HFFc6 (cell line): ENCODE results near the gene EPN2. TPM values are rescaled to one million over a fixed set of nuclear protein-coding genes. Genes with fewer than 3 reads are reported as not detected.

Source experiments
- DNase-seq: peaks from one replicate; pipeline ENCODE4 v3.0.0-alpha.2; 2018
- H3K27ac Mint-ChIP-seq: 2 replicates; pipeline ENCODE4 v1.8.0; 2020; ENCODE audit warnings: mild to moderate bottlenecking, mixed read lengths
- H3K27me3 Mint-ChIP-seq: 2 replicates; pipeline ENCODE4 v1.8.0; 2021; ENCODE audit warnings: mild to moderate bottlenecking, moderate library complexity, mixed read lengths; ENCODE audit not compliant: insufficient read depth
- H3K36me3 Mint-ChIP-seq: 2 replicates; pipeline ENCODE4 v1.8.0; 2021; ENCODE audit warnings: low read depth, mixed read lengths
- H3K4me1 Mint-ChIP-seq: 2 replicates; pipeline ENCODE4 v1.8.0; 2020; ENCODE audit warnings: low read depth, mixed read lengths
- H3K4me3 Mint-ChIP-seq: 2 replicates; pipeline ENCODE4 v1.8.0; 2020; ENCODE audit warnings: mild to moderate bottlenecking, moderate library complexity, mixed read lengths
- H3K9me3 Mint-ChIP-seq: 2 replicates; pipeline ENCODE4 v1.8.0; 2020; ENCODE audit warnings: mild to moderate bottlenecking, mixed read lengths
- total RNA-seq, 6 experiments: library from RNA; stranded (reverse); fragmentation: NEBNext Ultra II Directional; extraction: Animal tissue kit (Norgen Biotek cat#: 25700); gene quantifications; 2 replicates in 1 of 6; 3 replicates in 5 of 6; pipeline ENCODE4 v1.2.3, GENCODE V29; 2021
- TF ChIP-seq, protein P1 (sequence below): fragments of 200-600 bp; sonication (generic); IDR thresholded peaks from 2 replicates; pipeline ENCODE4 v1.5.0; 2021; ENCODE audit warnings: antibody characterized with exemption, mild to moderate bottlenecking

EPN2 gene
- total RNA-seq, 6 experiments from 2014 or later = 40.1 to 47.4 (median 42.7) TPM

DNA sequence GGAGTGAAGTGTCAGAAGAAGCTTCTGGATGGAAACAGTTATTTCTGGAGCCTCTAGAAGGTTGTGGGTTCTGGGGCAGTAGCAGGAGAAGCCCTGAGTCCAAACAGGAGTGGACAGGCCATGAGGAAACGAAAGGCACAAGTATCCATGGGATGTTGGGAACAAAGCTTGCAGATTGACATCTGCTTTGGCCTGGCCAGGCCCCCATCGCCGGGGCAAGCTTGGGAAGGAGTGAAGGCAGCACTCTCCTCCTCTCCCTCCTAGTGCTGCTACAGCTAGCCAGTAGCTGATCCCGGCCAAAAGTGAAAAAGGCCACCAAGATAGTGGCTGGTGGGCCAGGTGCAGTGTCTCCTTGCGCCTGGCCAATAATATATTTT is 85.0 kb downstream of the EPN2 start:
- TF ChIP-seq, protein P1, sequence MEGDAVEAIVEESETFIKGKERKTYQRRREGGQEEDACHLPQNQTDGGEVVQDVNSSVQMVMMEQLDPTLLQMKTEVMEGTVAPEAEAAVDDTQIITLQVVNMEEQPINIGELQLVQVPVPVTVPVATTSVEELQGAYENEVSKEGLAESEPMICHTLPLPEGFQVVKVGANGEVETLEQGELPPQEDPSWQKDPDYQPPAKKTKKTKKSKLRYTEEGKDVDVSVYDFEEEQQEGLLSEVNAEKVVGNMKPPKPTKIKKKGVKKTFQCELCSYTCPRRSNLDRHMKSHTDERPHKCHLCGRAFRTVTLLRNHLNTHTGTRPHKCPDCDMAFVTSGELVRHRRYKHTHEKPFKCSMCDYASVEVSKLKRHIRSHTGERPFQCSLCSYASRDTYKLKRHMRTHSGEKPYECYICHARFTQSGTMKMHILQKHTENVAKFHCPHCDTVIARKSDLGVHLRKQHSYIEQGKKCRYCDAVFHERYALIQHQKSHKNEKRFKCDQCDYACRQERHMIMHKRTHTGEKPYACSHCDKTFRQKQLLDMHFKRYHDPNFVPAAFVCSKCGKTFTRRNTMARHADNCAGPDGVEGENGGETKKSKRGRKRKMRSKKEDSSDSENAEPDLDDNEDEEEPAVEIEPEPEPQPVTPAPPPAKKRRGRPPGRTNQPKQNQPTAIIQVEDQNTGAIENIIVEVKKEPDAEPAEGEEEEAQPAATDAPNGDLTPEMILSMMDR = no peak
- no peaks in the 10 kb centered on the region for H3K27me3 Mint-ChIP-seq

DNA sequence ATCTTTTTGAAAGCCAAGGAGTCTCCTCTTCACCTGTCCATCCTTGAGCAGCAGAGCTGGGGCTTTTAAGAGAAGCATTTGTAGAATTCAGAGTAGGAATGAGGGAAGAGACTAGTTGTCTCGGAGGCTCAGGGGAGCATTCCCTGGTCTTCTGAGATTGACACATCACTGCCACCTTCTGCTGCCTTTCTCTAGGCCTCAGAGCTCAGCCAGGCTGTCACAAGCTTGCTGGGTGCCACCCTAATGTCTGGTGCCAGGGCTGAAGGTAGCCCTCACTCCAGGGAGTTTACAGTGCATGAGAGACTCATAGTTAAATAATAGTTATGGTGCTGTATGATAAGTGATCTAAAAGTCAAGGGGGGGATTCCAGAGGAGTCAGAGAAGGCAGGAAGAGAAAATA is 85.7 kb downstream of the EPN2 start:
- H3K36me3 Mint-ChIP-seq = peaks cover 37% of the 10 kb centered on the region
- no peaks in the 10 kb centered on the region for H3K27me3 Mint-ChIP-seq
- no peak overlapping the region for H3K4me3 Mint-ChIP-seq

More for the DNA sequence above, 85.0 kb downstream of the EPN2 start:
- Mint-ChIP-seq H3K9me3 (peaks cover 22% of the 10 kb centered on the region), H3K36me3 (peaks cover 31% of the 10 kb centered on the region), H3K27ac (no peak overlapping the region; the same call in 1 of the 2 replicates), H3K4me3 (no peak overlapping the region), H3K4me1 (peaks cover 30% of the 10 kb centered on the region)
- no peak for DNase-seq

DNA sequence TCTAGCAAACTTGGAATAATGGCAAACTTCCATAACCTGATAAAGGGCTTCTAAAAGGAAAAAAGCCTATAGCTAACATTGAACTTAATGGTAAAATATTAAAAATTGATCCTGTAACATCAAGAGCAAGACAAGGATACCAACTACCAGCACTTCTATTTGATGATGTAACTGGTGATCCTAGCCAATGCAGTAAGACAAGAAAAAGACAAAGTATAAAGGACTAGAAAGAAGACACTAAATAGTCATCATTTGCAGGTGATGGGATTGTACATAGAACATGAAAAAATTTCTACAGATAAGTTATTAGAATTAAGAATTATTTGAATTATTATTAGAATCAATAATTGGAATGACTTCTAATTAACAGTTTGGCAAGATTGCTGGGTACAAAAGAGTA is 88.4 kb downstream of the EPN2 start:
- TF ChIP-seq, protein P1 = no peak
- Mint-ChIP-seq H3K27ac (no peak overlapping the region), H3K9me3 (peaks cover 22% of the 10 kb centered on the region), H3K36me3 (peaks cover 51% of the 10 kb centered on the region), H3K4me3 (no peak overlapping the region), H3K27me3 (no peaks in the 10 kb centered on the region), H3K4me1 (peaks cover 41% of the 10 kb centered on the region)
- DNase-seq = no peak

More for the DNA sequence above, 85.7 kb downstream of the EPN2 start:
- no peak overlapping the region for H3K27ac Mint-ChIP-seq
- TF ChIP-seq, protein P1 = no peak
- peaks cover 22% of the 10 kb centered on the region for H3K9me3 Mint-ChIP-seq
- DNase-seq = no peak
- H3K4me1 Mint-ChIP-seq = peaks cover 31% of the 10 kb centered on the region

DNA sequence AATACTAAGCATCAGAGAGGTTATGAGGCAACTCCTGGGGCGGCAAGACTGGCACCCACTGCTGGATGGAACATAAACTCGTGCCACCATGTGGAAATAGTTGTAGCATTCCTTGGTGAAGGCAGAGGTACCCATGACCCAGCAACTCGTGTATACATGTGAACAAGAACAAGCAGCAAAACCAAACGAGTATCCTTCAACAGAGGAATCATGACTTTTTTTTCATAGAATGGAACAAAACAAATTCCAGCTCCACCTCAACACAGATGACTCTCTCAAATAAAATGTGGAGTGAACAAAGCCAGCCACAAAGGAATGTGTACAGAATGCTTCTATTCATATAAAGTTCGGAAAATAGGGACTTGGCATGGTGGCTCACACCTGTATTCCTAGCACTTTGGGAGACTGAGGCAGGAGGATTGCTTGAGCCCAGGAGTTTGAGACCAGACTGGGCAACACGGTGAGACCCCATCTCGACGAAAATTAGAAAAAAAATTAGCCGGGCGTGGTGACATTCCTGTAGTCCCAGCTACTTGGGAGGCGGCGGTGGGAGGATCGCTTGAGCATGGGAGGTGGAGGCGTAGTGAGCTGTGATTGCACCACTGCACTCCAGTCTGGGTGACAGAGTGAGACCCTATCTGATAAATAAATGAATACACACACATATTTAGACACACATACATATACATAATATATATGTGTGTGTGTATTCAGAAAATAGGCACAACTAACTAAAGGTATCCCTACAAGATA is 90.0 kb downstream of the EPN2 start:
- Mint-ChIP-seq H3K9me3 (peaks cover 22% of the 10 kb centered on the region), H3K4me1 (peaks cover 57% of the 10 kb centered on the region), H3K36me3 (peaks cover 51% of the 10 kb centered on the region), H3K27me3 (no peaks in the 10 kb centered on the region), H3K27ac (peak overlapping the region; percentile 76), H3K4me3 (peak overlapping the region; percentile 39)
- peak; percentile 83 for DNase-seq
- TF ChIP-seq, protein P1 = no peak; the same call in 1 of the 2 replicates

DNA sequence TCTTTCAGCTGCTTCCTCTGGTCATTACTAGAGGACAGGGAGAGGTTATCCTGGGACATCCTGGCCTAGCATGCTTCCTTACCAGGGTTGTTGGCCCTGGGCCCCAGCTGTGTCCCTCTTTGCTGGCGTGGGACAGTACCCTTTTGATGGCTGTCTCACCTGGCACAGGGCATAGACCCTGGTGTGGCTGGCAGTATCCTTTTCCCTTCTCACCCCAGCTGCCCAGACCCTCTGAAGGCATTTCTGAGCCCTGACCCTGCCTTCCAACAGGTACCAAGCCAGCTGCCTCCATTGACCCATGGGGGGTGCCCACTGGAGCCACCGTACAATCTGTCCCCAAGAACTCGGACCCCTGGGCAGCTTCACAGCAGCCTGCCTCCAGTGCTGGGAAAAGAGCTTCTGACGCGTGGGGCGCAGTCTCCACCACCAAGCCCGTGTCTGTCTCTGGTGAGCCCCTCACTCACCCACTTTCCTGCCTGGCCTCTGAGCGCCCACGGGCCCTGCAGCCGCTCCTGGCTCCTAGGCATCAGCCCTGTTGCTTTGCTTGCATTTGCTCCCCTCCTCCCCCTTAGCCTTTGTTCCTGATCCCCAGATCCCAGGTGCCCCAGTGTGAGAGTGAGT is 91.4 kb downstream of the EPN2 start:
- TF ChIP-seq, protein P1 = no peak
- H3K36me3 Mint-ChIP-seq = peaks cover 48% of the 10 kb centered on the region
- peaks cover 22% of the 10 kb centered on the region for H3K9me3 Mint-ChIP-seq
- H3K27ac Mint-ChIP-seq = no peak overlapping the region
- DNase-seq = no peak
- no peaks in the 10 kb centered on the region for H3K27me3 Mint-ChIP-seq
- H3K4me1 Mint-ChIP-seq = peaks cover 65% of the 10 kb centered on the region
- H3K4me3 Mint-ChIP-seq = no peak overlapping the region
